Activated effector memory CD4-positive, alpha-beta T cell treated with Interleukin-2 at 50 U/mL for 16 hours (primary cell): Measurements from ENCODE around the gene RBM19.

Source experiments
- DNase-seq: peaks from one replicate; pipeline ENCODE4 v3.0.0-alpha.2; 2020

RBM19 gene

DNA sequence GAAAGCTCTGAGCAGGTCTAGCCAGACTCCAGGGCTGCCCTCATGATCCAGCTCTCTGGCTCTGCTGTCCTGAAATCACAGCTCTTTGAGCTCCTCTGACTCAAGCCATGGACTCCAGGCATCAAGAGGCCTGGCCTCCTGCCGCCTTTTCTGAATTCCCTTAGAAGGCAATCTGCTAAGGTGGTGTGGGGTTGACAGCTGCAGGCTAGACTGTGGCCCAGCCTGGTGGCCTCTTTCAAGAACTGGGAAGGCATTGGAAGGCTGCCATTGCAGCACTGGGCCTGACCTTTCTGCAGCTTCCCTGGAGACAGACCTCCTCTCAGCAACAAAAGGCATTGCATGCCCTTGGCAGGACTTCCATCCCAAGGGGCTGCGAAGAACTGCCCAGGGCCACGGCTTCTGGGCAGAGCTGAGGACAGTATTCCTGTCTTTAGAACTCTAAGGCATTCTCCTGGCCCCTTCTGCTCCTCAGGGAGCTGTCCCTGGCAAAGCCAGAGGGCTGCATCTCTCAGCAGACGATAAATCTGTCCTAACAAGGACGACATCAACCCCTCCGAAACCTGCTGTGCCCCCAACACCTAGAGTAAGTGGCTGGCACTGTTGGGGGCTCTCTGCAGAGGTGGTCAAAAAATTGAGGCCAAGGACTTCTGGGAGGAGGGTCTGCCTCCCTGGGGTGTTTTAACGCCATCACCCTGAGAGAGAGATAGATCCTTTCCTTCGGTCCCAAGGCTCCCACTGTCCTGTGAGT lies 115.6 kb downstream of the RBM19 start:
- DNase-seq, result no peak

DNA sequence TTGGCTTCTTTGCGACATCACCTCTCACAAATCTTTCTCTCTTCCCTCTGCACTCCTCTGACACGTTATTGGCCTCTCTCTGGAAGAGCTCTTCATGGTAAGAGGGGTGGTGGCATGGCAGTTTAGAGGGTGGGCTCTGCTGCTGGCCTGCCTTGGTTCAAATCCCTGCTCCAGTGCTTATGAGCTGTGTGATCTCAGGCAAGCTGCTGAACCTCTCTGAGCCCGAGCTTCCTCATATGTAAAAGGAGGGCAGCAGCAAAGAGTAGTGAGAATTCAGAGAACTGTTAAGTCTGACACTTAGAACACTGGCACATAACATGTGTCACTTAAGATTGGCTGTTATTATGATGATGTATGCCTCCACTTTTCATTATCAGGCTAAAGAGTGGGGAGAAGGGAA lies 118.3 kb downstream of the RBM19 start:
- DNase-seq, result no peak

DNA sequence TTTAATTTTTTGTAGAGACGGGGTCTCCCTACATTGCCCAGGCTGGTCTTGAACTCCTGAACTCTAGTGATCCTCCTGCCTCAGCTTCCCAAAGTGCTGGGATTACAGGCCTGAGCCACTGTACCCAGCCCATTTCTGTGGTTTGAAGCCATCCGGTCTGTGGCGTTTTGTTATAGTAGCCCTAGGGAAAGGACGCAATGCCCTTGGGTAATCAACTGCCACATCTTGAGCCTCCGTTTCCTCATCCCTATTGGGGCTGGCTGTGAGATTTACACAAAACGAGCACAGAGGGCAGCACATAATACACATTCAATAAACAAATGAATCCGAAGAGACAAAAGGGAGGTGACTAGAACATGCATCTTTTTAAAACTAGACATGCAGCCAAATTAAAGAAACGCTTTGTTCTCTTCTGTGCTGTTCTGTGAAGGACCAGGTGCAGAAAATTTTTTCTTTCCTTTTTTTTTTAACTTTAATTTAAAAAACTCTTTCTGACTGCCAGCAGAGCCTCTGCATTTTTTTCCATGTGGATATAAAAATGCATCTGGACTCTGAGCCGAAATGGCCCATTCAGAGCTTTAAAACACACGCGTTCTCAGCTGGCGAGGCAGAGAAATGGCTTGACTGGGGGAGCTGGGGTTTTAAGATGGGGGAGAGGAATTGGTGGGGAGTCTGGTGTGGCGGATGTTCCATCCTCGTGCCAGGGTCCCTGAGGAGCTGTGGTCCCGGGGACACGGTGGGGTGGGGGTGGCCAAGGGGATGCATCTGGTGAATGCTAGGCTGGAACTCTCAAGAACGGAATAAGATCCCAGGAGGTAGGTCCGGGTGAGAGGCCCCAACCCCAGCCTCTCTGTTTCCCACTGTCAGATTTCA lies 119.0 kb downstream of the RBM19 start:
- no peak for DNase-seq

DNA sequence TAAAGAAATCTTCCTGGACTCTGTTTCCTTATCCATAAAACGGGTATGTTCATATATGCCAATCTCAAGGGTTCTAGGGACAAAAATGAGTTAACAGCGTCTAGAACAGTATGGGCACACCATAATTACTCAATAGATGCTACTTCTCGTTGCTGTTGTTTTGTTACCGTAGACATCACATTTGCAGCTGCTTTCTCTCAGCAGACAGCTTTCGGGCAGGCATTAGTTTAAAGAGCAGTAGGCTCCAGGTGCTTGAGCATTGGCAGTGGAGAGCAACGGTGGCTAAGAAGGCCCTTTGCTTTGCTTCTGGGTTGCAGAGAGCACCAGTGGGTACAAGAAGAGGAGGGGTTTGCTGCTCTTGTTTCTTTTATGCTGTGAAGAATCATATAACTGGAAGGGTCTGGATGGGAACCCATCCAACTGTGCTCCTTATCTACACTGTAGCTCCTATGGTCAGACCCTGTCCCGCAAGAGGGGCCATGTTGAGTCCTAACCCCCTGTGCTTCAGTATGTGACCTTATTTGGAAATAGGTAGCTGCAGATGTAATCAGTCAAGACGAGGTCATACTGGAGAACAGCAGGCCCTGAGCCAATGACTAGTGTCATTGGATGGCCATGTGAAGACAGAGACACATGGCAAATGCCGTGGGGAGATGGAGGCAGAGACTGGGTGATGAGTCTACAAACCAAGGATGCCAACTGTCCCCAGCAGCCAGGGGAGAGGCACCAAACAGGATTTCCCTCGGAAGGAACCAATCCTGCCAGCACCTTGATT lies 120.0 kb downstream of the RBM19 start:
- DNase-seq, result no peak

DNA sequence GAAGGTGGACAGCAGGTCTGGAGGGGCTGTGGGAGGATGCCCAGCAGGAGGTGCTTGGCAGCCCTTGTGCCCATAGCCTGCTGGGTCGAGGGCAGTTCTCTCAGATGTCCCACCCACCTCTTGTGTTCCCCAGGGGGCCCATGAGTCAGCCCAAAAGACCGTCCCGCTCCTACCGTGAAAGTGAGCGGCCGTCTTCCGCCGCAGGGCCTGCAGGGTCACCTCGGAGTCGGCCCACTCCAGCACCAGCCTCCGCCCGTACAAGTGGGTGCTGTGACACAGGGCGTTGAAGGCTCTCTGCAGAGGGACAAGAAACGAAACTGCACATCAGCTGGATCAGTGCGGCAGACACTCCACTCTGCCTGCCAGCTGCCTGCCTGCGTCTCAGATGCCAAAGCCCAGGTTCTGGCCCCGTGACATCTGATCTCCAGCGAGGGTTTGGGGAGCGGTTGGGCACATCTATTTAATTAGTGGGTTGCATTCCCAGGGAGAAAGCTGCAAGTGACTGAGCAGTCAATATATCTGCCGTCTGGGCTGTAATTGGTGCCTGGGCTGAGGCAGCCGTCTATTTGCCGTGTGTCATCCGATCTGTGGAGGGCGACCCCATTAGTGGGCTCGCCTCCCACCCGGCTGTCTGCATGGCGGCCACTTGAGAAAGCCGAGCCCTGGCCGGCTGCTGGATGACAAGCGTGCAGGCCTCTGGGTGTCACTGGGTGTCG lies 121.5 kb downstream of the RBM19 start:
- DNase-seq, result no peak

DNA sequence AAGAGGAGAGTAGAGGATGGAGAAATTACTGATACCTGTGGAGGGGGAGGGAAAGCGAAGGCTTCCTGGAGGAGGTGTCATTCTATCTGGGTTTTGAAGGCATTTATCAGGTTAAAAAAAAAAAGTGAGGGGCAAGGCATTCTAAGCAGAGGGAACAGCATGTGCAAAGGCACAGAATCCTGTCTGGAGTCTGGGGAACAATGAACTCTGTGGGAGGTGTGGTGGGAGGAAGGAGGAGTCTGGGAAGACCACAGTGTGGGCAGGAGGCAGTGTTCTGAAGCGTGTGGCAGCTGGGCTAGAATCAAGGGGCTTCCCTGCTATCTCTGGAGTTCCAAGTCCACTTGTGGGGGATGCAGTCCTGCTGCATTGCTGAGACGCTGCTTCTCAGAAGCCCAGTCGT lies 123.4 kb downstream of the RBM19 start:
- DNase-seq, result no peak

DNA sequence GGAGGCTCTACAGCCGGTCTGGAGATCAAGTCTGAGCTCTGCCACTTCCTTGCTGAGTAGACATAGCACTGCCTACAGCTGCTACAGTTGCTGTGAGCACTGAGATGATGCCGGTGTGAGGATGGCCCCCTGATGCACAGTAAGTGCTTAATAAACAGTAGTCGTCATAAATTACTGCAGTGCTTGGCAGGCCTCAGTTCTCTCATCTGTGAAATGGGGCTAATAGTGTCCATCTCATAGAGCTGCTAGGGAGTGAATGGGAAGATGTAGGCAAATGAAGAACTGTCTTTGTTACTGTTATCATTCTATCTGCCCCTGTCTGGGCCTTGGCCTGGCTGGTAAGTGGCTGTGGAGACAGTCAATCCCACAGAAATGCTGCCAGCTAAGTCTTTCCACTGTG lies 124.3 kb downstream of the RBM19 start:
- no peak for DNase-seq

DNA sequence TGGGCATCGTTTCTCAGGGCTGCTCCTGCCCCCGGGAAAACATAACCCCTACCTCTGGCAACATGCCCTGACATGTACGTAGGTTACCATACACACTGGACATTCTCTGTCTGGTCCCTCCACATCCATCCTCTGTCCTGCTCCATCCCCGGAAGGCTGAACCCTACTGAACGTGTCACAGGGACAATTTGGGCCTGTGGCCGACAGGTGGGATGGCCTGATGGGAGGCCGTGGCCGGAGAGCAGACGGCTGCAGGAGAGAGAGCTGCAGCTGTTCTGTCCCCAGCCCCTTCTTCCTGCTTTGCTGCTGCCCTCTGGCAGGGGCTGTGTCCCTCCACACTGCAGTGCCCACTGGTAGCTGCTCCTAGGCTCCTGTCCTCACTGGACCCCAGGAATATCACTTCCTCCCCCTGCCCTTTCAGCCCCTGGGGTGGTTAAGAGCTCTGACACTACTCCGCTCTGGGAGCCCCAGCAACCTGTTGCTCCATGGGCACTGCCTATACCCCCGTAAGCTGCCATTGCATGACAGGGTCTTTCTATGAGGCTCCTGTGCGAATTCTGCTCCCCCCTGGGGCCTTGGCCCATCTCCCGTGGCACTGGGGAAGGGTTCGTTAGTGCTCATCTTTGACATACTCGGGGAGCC lies 125.6 kb downstream of the RBM19 start:
- DNase-seq, result no peak

DNA sequence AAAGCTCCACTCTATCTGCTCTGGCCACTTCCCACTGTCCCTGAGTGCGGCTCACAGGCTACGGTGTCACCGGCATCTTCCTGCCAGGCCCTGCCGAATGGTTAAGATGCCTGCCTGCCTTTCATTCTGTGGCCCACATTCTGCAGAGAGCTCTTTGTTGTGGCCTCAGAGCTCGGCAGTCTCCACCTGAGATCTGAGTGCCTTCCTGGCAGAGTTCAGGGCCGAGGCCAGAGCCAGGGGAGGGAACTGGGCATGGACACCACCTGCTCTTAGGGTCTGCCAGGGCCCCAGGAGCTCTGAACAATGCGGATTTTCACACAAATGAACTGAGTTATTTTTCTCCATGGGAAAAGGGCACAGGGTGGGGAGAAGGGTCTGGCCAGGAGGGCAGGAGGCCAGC lies 127.2 kb downstream of the RBM19 start:
- DNase-seq, result no peak

DNA sequence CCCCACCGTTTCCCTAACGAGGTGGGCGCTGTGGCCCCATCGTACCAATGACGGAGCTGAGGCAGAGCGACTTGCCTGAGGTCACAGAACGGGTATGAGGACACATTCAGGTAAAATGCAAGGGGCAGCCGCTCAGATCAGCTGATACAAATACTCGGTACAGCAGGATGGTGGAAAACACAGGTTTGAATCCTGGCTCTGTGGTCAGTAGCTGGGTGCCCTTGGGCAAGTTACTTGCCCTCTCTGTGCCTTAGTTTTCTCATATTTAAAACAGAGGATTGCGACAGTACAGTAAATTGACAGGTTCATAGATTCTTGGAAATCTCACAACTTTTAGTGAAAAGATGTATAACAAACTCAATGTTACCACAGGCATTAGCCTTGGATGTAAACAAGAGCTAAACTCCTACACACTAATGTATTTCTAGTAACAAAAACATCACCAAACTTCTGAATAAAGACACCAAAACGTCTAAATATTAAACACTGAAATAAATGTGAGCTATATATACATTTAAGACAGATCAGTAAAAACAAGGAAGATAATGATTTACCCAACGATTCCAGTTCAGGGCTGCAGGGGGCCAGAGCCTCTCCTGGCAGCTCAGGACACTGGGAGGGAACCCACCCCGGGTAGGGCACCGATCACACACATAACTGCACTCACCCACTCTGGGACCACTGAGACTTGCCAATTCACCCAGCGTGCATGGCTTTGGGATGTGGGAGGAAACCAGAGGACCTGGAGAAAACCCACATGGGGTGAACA lies 128.4 kb downstream of the RBM19 start:
- DNase-seq, result no peak

DNA sequence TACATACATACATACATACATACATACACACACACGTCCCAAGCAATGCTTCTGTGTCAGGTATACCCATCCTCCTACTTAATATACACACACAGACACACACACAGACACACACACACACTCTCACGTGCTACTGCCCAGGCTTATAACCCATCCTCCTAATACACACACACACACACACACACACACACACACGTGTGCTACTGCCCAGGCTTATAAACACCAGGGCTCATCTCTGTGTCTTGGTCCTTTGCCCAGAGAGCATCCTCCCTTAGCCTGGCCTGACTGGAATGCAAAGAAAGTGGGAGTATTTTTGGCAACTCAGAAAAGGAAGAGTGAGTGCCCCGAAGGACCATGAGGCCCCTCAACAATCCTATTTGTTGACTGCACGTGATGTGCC lies 129.0 kb downstream of the RBM19 start:
- no peak for DNase-seq

DNA sequence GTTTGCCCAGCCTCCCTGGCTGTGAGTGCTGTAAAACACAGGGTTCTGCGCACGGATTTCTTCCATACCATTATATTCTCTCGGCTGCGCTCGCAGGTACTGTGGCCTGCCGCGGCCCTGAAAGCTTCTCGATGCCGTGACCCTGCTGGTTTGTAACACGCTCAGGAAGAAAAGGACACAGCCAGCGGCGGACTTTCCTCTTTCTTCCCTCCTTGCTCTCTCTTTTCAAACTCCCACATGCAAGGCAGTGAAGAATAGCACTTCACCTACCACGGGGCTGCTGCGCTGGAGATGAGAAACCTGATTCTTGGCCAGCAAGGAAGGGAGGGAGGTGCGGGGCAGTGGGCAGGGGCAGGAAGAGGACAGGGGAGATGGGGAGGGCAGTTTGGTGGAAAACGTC lies 130.2 kb downstream of the RBM19 start:
- DNase-seq, result no peak

DNA sequence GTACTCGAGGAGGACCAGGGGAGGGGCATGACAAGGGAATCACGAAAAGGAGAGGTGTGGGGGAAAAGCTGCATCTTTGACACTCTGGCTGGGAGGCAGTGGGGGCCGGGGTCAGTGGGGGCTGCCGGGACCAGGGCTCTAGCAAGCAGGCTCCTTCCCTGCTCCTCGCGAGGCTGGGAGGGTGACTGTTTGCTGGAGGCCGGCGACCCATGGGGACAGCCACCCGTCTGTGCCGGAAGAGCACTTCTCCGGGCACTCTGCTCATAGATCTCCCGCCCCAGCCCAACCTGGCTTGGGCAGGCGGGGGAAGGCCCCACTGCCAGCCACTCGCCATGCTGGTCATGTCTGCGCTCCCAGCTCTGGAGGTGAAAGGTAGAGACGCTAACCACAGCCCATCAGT lies 130.7 kb downstream of the RBM19 start:
- no peak for DNase-seq

DNA sequence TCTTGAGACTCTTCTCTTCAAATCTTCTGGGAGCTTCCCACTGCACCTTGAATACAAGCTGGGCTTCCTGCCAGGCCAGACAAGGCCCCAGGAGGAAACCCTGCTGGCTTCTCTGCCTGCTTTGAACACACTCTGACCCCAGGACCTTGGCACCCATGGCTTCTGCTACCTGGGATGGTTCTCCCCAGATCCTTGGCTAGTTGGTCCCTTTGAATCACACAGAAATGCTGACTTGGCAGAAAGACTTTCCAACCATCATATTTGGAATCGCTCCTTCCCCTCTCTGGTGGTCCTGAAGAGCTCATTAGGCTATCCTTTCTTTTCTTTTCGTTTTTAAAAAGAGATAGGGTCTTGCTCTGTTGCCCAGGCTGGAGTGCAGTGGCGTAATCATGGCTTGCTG lies 132.7 kb downstream of the RBM19 start:
- no peak for DNase-seq

DNA sequence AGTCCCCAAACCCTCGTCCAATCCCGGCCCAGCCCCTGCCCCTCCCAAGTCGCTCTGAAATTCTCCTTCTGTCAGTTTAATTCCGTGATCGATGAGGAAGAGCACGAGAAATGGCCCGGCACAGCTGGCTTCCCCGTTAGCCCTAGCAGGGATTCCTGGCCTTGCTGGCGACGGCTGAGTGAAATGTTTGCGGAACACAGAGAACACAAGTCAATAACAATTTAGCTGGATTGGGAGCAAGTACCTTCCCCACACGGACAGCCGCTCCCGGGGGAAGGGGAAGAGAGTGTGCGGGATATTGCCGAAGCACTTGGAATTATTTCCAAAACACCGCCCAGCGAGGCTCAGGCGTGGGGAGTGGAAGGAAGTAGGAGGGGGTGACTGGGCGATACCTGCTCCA lies 134.6 kb downstream of the RBM19 start:
- no peak for DNase-seq

DNA sequence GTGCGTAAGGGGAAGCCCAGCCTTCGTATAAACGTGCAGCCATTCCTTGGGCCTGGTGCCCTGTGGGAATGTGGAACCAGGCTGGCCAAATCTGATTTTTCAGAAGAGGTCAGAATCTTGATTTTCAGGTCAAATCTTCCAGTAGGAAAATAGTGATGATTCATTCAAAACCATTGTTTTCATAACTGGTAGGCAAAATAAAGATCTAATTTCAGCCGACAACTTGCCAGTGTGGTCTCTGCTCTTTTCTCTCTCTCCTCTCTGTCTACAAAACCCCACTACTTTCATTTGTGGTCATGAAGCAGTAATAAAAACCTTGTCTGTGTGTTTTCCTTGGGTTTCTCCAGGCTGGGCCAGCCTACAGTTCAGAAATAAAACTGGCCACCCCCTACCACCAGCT lies 135.1 kb downstream of the RBM19 start:
- no peak for DNase-seq

DNA sequence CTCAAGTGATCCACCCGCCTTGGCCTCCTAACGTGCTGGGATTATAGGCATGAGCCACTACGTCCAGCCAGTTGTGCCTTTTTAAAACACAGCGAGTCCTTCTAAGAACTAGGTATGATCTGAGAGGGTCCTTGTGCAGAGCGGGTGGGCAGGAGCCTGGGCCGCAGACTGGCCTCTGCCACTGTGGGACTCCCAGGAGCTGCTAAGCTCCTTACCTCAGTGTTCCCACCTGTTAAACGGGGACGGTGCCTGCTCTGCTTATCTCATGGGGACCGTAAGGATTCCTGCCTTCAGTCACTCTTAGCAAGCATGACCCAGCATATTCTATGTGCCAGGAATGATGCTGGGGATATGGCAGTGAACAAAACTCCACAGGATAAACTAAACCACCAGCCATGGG lies 136.9 kb downstream of the RBM19 start:
- no peak for DNase-seq

DNA sequence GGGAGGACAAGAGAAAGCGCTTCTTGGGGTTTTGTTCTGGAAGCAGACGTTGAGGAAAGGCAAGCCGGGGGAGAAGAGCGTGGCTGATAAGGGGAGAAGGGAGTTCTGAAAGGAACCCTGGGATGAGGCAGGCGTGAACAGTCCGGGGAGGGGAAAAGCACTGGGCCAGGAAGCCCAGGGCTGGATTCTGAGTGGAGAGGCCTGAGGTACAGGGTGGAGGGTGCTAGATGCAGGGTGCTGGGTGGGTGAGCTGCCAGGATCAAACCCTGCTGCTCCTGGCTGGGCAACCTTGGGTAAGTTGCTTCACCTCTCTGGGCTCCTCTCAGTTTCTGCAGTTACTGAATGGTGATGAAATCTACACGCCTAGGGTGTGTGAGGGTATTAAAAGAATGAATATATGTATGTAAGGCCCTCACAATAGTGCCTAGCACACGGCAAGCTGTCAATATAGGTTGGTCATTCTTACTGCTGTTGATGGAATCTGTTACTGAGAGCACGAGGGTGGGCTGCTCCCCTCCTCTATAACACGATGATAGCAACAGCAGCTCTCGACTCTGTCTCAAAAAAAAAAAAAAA lies 138.5 kb downstream of the RBM19 start:
- no peak for DNase-seq

DNA sequence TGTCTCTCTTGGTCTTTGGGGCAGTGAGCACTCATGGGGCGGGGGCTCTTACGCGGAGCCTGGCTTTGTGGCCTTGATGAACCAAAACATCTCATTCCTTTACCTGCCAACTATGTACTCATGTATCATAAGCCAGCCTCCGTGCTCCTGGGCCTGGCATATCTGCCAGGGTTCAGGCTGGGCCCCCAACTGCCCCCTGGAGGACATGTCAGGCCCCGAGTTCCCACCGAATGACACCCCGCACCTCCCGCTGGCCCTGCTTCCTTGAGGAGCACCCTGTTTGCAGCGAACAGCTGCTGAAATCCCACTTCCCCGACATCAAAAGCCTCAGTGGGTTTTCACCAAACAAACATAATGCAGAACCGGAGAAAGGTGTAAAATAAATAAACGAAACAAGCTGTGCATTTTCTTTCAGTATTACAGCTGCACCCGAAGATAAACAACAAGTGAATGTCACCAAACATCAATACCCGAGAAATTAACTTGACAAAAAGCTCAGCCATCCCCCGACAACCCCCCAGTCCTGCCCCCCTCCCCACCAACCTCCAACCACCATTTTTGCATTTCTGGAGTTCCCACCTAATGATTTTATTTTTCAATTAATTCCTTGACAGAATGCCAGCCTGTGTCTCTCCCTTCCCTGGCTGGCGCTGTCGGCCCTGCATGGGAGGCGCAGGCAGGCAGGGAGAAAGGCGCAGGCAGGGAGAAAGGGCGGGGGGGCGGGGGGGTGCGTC lies 139.2 kb downstream of the RBM19 start:
- DNase-seq, result no peak

DNA sequence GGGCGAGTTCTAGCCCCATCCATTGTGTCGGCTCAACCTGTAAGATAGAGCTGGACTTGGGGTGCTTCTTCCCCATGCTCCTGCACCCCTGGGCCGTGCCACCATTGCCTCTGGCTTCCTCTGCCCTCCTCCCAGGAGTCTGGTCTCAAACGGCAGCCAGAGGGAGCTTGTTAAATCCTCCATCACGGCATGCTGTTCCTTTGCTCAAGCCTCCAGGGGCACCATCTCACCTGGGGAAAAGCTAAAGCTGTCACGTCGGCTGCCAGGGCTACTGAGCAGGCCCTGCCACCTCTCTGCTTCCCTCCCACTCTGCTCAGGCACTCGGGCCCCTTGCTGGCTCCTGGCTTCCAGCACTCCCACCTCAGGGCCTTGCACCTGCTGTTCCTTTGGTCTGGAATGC lies 140.4 kb downstream of the RBM19 start:
- DNase-seq, result no peak

DNA sequence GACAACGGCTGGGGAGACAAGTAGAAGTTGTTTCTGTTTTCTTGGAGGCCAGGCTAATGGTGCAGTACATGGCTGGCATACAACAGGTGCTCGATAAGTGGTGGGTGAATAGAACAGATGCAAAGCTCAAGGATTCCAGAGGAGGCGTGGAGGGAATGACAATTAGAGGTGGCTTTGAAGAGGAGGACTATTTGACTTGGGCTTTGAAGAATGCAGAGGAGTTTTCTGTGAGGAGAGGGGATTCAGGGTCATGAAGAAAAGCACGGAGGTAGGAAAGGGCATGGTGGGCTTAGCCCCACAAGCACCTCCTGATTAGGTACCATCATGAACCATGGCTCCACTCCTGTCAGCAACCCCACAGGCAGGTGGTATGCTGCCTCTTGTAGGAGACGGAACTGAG lies 142.3 kb downstream of the RBM19 start:
- no peak for DNase-seq
